Upper lobe of left lung (tissue), 4 donors: ENCODE results near the gene TTLL10.

Experiments used
- CTCF ChIP-seq, 6 experiments: fragments of 450-650 bp in 4 of 6; fragments of 200-600 bp in 2 of 6; sonication (generic) in 2 of 6; IDR thresholded peaks; one replicate each; pipeline ENCODE4 v1.5.1; 2016 to 2019; ENCODE audit warnings: antibody characterized with exemption in 6 of 6
- EP300 ChIP-seq, 4 donors: sonication (generic); formaldehyde crosslinking; IDR thresholded peaks; one replicate each; pipeline ENCODE4 v1.5.1; 2017; ENCODE audit warnings: antibody characterized with exemption in 4 of 4, control low read depth in 2 of 4
- POLR2A ChIP-seq, 4 donors: fragments of 450-650 bp; IDR thresholded peaks; one replicate each; pipeline ENCODE4 v1.5.1; 2016 to 2017; ENCODE audit warnings: antibody characterized with exemption in 4 of 4, mild to moderate bottlenecking in 2 of 4
- POLR2AphosphoS5 ChIP-seq, 2 donors: sonication (generic); formaldehyde crosslinking; IDR thresholded peaks; one replicate each; pipeline ENCODE4 v1.5.1; 2017; ENCODE audit warnings: antibody characterized with exemption in 2 of 2

GRCh38 chr1:1146026-1146425 lies 27.7 kb upstream of the TTLL10 start:
- TF ChIP-seq CTCF (IDR thresholded peaks at IDR 0.05) (no peak), POLR2AphosphoS5 (IDR thresholded peaks at IDR 0.05) (no peak), POLR2A (IDR thresholded peaks at IDR 0.05) (no peak), EP300 (IDR thresholded peaks at IDR 0.05) (no peak)
